AG09309 (cell line): Measurements from ENCODE around the gene IMPG1.

Experiments
- DNase-seq: peaks from one replicate; pipeline ENCODE4 v3.0.0-alpha.2; 2010; ENCODE audit warnings: low read depth
- H3K4me3 ChIP-seq: 2 replicates; pipeline ENCODE4 v1.5.1; 2011; ENCODE audit warnings: mild to moderate bottlenecking, low read depth, low read length, moderate library complexity; ENCODE audit not compliant: control insufficient read depth
- CTCF ChIP-seq: IDR thresholded peaks from 2 replicates; pipeline ENCODE4 v1.5.1; 2011; ENCODE audit warnings: mild to moderate bottlenecking, low read depth, low read length, inconsistent platforms; ENCODE audit not compliant: insufficient read depth, control insufficient read depth; ENCODE audit errors: missing control alignments

Gene IMPG1

GRCh38 chr6:75963569-75963968 is 108.9 kb downstream of the IMPG1 start:
- no peak for TF ChIP-seq CTCF
- DNase-seq, result no peak
- no peak overlapping the region for H3K4me3 ChIP-seq

- TF ChIP-seq CTCF, result no peak
- no peak overlapping the region for H3K4me3 ChIP-seq
- DNase-seq, result no peak
Measured at GRCh38 chr6:75952128-75952527, 120.3 kb downstream of the IMPG1 start.

GRCh38 chr6:75947935-75948334 is 124.5 kb downstream of the IMPG1 start:
- no peak for DNase-seq
- no peak overlapping the region for H3K4me3 ChIP-seq
- no peak for TF ChIP-seq CTCF

GRCh38 chr6:75946146-75946831 is 126.2 kb downstream of the IMPG1 start:
- H3K4me3 ChIP-seq, result no peak overlapping the region
- no peak for DNase-seq
- no peak for TF ChIP-seq CTCF

- no peak for DNase-seq
- H3K4me3 ChIP-seq, result no peak overlapping the region
- no peak for TF ChIP-seq CTCF
Measured at GRCh38 chr6:75943381-75943780, 129.1 kb downstream of the IMPG1 start.

- DNase-seq, result no peak
- H3K4me3 ChIP-seq, result no peak overlapping the region
- TF ChIP-seq CTCF, result no peak
Measured at GRCh38 chr6:75941509-75941908, 131.0 kb downstream of the IMPG1 start.

GRCh38 chr6:75940564-75940963 is 131.9 kb downstream of the IMPG1 start:
- no peak for DNase-seq
- TF ChIP-seq CTCF, result no peak

More at GRCh38 chr6:75940564-75940963, 131.9 kb downstream of the IMPG1 start:
- H3K4me3 ChIP-seq, result no peak overlapping the region
